Mammary epithelial cell (primary cell): ENCODE data around the gene SUSD1.

ENCODE experiments used
- EZH2 ChIP-seq: IDR thresholded peaks from 2 replicates; pipeline ENCODE4 v1.6.1; 2012; ENCODE audit warnings: low read length, inconsistent platforms, borderline replicate concordance
- TF ChIP-seq, protein P1 (sequence below), 2 donors: IDR thresholded peaks in 1 of 2; conservative IDR thresholded peaks in 1 of 2; 2 replicates each; pipeline ENCODE4 v1.5.1; 2011 to 2012; ENCODE audit warnings: inconsistent platforms in 2 of 2, low read length in 2 of 2, mild to moderate bottlenecking in 2 of 2, control low read depth in 1 of 2, low read depth in 1 of 2; ENCODE audit not compliant: insufficient read depth in 1 of 2; ENCODE audit errors: extremely low read depth in 1 of 2

DNA sequence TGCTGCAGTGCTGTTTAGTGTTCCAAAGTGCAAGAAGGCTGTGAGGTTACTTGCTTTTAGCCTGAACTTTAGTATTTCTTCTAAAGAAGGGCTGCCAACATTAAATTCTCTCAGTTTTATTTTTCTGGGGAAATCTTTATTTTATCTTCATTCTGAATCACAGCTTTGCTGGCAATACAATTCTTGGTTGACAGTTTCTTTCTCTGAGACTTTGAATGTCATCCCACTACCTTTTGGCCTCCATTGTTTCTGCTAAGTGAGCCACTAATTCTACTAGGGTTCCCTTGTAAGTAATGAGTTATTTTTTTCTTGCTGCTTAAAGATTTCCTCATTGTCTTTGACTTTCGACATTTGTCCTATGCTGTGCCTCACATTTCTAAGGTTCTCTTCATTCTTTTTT is 32.4 kb upstream of the SUSD1 start:
- TF ChIP-seq, protein P1, sequence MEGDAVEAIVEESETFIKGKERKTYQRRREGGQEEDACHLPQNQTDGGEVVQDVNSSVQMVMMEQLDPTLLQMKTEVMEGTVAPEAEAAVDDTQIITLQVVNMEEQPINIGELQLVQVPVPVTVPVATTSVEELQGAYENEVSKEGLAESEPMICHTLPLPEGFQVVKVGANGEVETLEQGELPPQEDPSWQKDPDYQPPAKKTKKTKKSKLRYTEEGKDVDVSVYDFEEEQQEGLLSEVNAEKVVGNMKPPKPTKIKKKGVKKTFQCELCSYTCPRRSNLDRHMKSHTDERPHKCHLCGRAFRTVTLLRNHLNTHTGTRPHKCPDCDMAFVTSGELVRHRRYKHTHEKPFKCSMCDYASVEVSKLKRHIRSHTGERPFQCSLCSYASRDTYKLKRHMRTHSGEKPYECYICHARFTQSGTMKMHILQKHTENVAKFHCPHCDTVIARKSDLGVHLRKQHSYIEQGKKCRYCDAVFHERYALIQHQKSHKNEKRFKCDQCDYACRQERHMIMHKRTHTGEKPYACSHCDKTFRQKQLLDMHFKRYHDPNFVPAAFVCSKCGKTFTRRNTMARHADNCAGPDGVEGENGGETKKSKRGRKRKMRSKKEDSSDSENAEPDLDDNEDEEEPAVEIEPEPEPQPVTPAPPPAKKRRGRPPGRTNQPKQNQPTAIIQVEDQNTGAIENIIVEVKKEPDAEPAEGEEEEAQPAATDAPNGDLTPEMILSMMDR (conservative IDR thresholded peaks at IDR 0.05 in 1 of 2, IDR thresholded peaks at IDR 0.05 in 1 of 2; ENCODE audit: extremely low read depth in 1 of 2, insufficient read depth in 1 of 2, low read depth in 1 of 2, low read length in 2 of 2): no peak
- TF ChIP-seq EZH2: no peak
